K562 (cell line): ENCODE measurements around the gene MYO3B.

ENCODE experiments used
- ATF6 ChIP-seq: sonication (generic); formaldehyde crosslinking; IDR thresholded peaks from 2 replicates; pipeline ENCODE4 v1.4.0; 2020; ENCODE audit warnings: mild to moderate bottlenecking, missing genetic modification reagents
- CTCF ChIP-seq, 3 experiments: IDR thresholded peaks in 2 of 3; conservative IDR thresholded peaks in 1 of 3; 2 replicates each; pipeline ENCODE4 v1.5.1; 2011 to 2012; ENCODE audit warnings: low read length in 3 of 3, mild to moderate bottlenecking in 3 of 3, control low read depth in 2 of 3, improper control_type of control experiment in 1 of 3, inconsistent platforms in 1 of 3, low read depth in 1 of 3, mixed read lengths in 1 of 3, moderate library complexity in 1 of 3; ENCODE audit not compliant: insufficient read depth in 2 of 3
- ERF ChIP-seq: fragments of 450-650 bp; formaldehyde crosslinking; IDR thresholded peaks from 2 replicates; pipeline ENCODE4 v1.4.0; 2020; ENCODE audit warnings: mild to moderate bottlenecking, mixed read lengths
- HOMEZ ChIP-seq: fragments of 250-450 bp; sonication (Bioruptor Pico); IDR thresholded peaks from 2 replicates; pipeline ENCODE4 v1.4.0; 2020; ENCODE audit warnings: mild to moderate bottlenecking, moderate library complexity
- NR3C1 ChIP-seq: sonication (generic); formaldehyde crosslinking; IDR thresholded peaks from 2 replicates; pipeline ENCODE4 v1.8.1; 2022; ENCODE audit warnings: missing genetic modification reagents
- POLR2A ChIP-seq: fragments of 450-650 bp; conservative IDR thresholded peaks from 2 replicates; pipeline ENCODE4 v1.6.1; 2016
- RAD51 ChIP-seq: fragments of 450-650 bp; IDR thresholded peaks from 2 replicates; pipeline ENCODE4 v1.7.1; 2016; ENCODE audit warnings: low read depth, mild to moderate bottlenecking, borderline replicate concordance
- SAP30 ChIP-seq: fragments of 200-600 bp; sonication (generic); IDR thresholded peaks from 2 replicates; pipeline ENCODE4 v1.6.1; 2012; ENCODE audit warnings: borderline replicate concordance, low read depth, mild to moderate bottlenecking, moderate library complexity, low read length, control low read depth, inconsistent platforms; ENCODE audit not compliant: insufficient read depth, poor library complexity, severe bottlenecking
- ZHX1 ChIP-seq: fragments of 150-350 bp; conservative IDR thresholded peaks from 2 replicates; pipeline ENCODE4 v1.6.1; 2014; ENCODE audit warnings: low read length
- ZNF830 ChIP-seq: fragments of 250-450 bp; sonication (Bioruptor Pico); IDR thresholded peaks from 2 replicates; pipeline ENCODE4 v1.5.0; 2021; ENCODE audit warnings: mild to moderate bottlenecking
- TF ChIP-seq, protein P1 (sequence below): fragments of 250-450 bp; sonication (Bioruptor Pico); IDR thresholded peaks from 2 replicates; pipeline ENCODE4 v1.8.0; 2022; ENCODE audit warnings: moderate library complexity, mild to moderate bottlenecking, inconsistent platforms
- TF ChIP-seq, protein P2 (sequence below): sonication (generic); formaldehyde crosslinking; IDR thresholded peaks from 2 replicates; pipeline ENCODE4 v1.9.0; 2022; ENCODE audit warnings: mild to moderate bottlenecking, missing genetic modification reagents
- TF ChIP-seq, protein P3 (sequence below): sonication (generic); formaldehyde crosslinking; IDR thresholded peaks from 2 replicates; pipeline ENCODE4 v1.8.0; 2022; ENCODE audit warnings: mild to moderate bottlenecking, missing genetic modification reagents
- TF ChIP-seq, protein P4 (sequence below): fragments of 450-650 bp; IDR thresholded peaks from one replicate; pipeline ENCODE4 v1.6.1; 2018; ENCODE audit warnings: mild to moderate bottlenecking, moderate library complexity; ENCODE audit not compliant: partially characterized antibody

DNA sequence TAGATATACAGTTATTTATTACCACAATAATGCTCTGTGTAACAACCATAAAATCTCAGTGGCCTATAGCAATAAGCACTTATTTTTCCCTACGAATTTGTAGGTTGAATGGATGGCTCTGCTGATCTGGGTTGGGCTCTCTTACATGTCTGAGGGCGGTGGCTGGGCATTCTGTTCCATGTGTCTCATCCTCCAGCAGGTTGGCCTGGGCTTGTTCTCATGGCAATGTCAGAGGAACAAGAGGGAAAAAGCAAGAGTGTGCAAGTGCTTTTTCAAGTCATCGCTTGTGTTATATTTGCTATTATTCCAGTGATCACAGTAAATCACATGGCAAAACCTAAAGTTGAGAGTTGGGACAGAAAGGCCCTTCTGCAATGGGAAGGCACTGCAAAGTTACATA, 30.4 kb upstream of the MYO3B start:
- TF ChIP-seq, protein P1, sequence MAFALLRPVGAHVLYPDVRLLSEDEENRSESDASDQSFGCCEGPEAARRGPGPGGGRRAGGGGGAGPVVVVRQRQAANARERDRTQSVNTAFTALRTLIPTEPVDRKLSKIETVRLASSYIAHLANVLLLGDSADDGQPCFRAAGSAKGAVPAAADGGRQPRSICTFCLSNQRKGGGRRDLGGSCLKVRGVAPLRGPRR (CRISPR knock-in tag): no peak
- TF ChIP-seq SAP30 (no peak), ZHX1 (no peak), ZNF830 (CRISPR knock-in tag) (no peak), ATF6 (CRISPR knock-in tag) (no peak), NR3C1 (CRISPR knock-in tag) (no peak), POLR2A (no peak), HOMEZ (no peak), CTCF (IDR thresholded peaks at IDR 0.05 in 2 of 3, conservative IDR thresholded peaks at IDR 0.05 in 1 of 3; ENCODE audit: insufficient read depth in 2 of 3, low read depth in 1 of 3, low read length in 3 of 3) (no peak), ERF (no peak), RAD51 (no peak)
- TF ChIP-seq, protein P2, sequence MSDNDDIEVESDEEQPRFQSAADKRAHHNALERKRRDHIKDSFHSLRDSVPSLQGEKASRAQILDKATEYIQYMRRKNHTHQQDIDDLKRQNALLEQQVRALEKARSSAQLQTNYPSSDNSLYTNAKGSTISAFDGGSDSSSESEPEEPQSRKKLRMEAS: no peak
- TF ChIP-seq, protein P3, sequence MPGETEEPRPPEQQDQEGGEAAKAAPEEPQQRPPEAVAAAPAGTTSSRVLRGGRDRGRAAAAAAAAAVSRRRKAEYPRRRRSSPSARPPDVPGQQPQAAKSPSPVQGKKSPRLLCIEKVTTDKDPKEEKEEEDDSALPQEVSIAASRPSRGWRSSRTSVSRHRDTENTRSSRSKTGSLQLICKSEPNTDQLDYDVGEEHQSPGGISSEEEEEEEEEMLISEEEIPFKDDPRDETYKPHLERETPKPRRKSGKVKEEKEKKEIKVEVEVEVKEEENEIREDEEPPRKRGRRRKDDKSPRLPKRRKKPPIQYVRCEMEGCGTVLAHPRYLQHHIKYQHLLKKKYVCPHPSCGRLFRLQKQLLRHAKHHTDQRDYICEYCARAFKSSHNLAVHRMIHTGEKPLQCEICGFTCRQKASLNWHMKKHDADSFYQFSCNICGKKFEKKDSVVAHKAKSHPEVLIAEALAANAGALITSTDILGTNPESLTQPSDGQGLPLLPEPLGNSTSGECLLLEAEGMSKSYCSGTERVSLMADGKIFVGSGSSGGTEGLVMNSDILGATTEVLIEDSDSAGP (CRISPR knock-in tag): no peak
- TF ChIP-seq, protein P4, sequence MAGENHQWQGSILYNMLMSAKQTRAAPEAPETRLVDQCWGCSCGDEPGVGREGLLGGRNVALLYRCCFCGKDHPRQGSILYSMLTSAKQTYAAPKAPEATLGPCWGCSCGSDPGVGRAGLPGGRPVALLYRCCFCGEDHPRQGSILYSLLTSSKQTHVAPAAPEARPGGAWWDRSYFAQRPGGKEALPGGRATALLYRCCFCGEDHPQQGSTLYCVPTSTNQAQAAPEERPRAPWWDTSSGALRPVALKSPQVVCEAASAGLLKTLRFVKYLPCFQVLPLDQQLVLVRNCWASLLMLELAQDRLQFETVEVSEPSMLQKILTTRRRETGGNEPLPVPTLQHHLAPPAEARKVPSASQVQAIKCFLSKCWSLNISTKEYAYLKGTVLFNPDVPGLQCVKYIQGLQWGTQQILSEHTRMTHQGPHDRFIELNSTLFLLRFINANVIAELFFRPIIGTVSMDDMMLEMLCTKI: no peak
